ENCODE results near the gene ARID5B.

DNA sequence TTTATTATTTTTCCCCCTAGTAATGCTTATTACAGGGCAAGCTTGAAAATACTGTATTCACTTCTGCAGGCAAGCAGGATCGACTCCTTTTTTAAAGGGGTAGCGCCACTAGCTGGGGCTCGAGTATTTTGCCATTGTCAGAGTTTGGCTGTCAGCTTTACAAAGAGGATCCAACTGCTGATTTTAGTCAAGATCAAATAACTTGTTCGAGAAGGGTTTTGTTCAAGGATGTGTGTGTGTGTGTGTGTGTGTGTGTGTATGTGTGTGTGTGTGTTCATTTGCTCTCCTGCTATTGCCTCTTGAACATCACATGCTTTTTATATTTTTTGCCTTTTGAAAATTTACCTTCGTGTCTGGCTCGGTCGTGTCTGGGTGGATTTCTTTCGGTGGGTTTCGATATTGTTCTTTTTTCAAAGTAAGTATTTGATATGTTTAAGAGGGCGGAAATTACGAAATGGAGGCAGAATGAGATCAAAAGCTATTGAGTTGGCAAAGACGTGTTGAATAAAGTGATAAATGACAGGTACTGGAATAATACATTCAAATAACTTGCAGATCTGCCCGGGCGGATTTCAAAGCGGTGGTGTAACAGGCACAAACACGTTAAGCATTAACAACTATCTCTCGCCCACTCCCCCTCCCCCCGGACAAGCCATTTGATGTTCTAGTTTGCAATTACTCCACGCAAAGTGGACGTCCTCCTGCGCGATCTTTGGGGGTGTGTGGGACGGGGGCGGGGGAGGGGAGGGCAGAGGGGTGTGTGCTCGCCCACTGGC is 1.1 kb downstream of the ARID5B start:
- peak; percentile 31; the same call in 1 of the 2 replicates for TF ChIP-seq CTCF (conservative IDR thresholded peaks at IDR 0.05; ENCODE audit: low read depth, low read length)
- TF ChIP-seq POLR2A (IDR thresholded peaks at IDR 0.05; ENCODE audit: low read depth, low read length): no peak
- no peak for TF ChIP-seq FOS (IDR thresholded peaks at IDR 0.05; ENCODE audit: low read depth, low read length)
- TF ChIP-seq BHLHE40 (IDR thresholded peaks at IDR 0.05; ENCODE audit: low read depth, low read length): no peak
- no peak for TF ChIP-seq CEBPB (IDR thresholded peaks at IDR 0.05; ENCODE audit: low read depth, low read length)
- TF ChIP-seq RAD21 (IDR thresholded peaks at IDR 0.05; ENCODE audit: low read length): peak; percentile 46
- TF ChIP-seq MXI1 (IDR thresholded peaks at IDR 0.05; ENCODE audit: borderline replicate concordance, low read depth, low read length): no peak
- TF ChIP-seq, protein P1, sequence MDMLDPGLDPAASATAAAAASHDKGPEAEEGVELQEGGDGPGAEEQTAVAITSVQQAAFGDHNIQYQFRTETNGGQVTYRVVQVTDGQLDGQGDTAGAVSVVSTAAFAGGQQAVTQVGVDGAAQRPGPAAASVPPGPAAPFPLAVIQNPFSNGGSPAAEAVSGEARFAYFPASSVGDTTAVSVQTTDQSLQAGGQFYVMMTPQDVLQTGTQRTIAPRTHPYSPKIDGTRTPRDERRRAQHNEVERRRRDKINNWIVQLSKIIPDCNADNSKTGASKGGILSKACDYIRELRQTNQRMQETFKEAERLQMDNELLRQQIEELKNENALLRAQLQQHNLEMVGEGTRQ (IDR thresholded peaks at IDR 0.05; ENCODE audit: low read depth, low read length): no peak
- no peak for TF ChIP-seq NFE2L2 (IDR thresholded peaks at IDR 0.05; ENCODE audit: low read depth, low read length)
- TF ChIP-seq CHD1 (IDR thresholded peaks at IDR 0.05; ENCODE audit: low read depth, low read length): no peak
- TF ChIP-seq, protein P2, sequence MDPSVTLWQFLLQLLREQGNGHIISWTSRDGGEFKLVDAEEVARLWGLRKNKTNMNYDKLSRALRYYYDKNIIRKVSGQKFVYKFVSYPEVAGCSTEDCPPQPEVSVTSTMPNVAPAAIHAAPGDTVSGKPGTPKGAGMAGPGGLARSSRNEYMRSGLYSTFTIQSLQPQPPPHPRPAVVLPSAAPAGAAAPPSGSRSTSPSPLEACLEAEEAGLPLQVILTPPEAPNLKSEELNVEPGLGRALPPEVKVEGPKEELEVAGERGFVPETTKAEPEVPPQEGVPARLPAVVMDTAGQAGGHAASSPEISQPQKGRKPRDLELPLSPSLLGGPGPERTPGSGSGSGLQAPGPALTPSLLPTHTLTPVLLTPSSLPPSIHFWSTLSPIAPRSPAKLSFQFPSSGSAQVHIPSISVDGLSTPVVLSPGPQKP (IDR thresholded peaks at IDR 0.05; ENCODE audit: borderline replicate concordance, low read depth, low read length): no peak
- no peak for TF ChIP-seq MAFK (IDR thresholded peaks at IDR 0.05; ENCODE audit: low read depth, low read length)
- TF ChIP-seq RFX5 (IDR thresholded peaks at IDR 0.05; ENCODE audit: low read depth, low read length): no peak
- no peak for TF ChIP-seq RCOR1 (IDR thresholded peaks at IDR 0.05; ENCODE audit: insufficient replicate concordance, low read length)
